ENCODE data around the gene PRKCA.

The PRKCA gene

DNA sequence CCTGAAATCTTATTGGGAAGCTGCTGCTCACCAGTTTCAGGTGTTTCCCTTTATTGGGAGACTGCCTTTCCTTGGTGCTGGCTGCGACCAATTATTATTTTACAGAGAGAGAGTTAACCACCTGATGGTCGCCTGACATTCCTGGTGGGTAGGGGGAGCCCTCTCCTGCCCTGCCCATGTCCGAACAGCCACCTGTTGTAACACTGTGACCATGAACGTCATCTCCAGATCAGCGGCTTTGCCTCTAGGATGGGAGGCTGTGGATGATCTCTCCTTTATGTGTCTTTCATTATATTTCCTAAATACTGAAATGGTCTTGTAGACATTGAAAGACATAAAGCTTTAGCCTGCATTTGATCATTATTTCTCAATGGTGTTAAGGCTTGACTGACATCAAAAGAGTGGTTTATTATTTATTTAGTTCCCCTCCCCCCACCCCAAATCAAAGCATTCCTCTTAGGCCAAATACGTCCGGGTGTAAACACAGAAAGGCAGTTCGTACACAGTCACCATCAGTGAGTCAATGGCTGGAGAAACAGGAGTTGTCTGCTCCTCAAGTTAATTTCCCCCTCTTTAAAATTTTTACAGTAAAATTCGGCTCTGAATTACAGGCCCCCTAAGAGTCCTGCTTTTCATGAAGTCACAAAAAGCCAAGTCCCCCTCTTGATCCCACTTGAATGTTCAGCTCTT, 474.7 kb downstream of the PRKCA start:
- no peak for DNase-seq (ENCODE audit: low spot score)

DNA sequence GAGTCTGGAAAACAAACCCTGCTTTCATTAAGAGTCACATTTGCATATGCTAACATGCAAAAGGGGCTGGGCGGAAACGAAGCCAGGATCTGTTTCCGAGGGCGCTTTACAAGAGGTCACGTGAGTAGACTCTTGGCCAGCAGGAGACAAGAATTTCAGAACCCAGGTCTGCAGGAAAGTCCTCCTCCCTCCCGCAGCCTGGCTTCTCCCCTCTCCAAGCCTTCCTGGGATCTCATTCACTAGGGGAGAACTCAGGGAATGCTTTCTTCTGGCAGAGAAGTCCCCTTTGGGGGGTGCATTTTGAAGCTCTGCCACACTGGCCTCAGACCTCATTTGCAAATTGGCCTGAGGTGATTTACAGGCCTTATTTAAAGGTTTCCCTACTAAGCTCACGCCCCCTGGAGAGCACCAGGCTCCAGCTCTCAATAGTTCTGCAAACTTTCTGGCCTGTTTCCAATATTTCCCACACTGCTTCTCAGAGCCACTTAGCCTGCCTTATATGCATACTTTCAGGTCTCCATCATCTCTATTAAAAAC, 475.3 kb downstream of the PRKCA start:
- DNase-seq (ENCODE audit: low spot score), result no peak

DNA sequence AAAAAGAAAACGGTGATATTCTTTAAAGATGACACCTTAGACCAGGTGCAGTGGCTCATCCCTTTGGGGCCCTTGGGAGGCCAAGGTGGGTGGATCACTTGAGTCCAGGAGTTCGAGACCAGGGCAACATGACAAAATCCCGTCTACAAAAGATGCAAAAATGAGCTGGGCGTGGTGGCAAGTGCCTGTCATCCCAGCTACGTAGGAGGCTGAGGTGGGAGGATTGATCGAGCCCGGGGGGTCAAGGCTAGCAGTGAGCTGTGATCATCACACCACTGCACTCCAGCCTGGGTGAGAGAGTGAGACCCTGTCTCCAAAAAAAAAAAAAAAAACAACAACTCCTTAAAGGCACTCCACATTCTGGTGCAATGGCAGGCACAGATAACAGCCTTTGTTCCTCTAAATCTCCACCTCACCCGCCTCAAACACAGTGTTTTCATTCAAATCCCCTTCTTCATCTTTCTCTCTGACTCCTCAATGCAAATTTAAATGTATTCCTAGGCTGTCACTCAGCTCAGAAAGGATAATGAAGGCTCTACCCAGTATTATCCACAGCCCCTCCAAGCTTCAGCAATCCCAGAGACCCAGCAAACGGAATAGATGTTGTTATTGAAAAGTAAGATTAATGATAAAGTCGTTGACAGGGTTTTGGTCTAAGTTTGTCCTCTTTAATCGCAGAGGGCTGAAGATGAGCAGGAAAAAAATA, 476.3 kb downstream of the PRKCA start:
- DNase-seq (ENCODE audit: low spot score), result no peak

DNA sequence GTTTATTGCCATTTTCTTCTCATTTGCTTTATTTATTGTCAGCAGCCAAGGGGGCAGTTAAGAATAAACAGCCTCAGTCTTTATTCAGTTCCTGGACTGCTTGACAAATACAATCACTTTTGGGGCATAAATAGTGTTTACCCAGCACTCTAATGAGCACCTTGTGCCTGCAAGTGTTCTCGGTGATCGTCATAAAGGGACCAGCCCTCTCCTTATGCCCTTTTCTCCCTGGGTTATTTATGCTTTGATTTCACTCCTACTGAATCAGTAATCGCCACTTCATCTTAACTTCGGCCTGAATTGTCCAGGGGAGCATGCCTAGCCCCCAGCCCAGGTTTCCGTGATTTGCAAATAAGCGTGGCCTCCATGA, 476.8 kb downstream of the PRKCA start:
- DNase-seq (ENCODE audit: low spot score), result no peak

DNA sequence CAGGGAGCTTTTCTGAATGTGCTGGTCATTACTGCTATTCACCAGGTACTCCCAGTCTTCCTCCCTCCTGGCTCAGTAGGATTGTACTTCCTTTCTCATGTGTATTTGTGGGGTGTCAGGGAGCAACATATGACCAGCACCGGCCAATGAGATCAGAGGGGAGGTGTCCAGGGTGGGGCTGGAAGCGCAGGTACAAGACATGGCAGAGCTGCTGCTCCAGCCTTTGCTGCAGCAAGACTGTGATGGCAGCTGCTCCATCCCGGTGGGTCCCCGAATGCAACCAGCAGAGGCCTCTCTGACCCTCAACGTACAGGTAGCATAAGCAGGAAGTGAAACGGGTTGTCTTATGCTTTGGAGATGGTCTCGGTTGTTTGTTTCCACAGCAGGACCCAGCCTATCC, 478.7 kb downstream of the PRKCA start:
- DNase-seq (ENCODE audit: low spot score), result no peak

DNA sequence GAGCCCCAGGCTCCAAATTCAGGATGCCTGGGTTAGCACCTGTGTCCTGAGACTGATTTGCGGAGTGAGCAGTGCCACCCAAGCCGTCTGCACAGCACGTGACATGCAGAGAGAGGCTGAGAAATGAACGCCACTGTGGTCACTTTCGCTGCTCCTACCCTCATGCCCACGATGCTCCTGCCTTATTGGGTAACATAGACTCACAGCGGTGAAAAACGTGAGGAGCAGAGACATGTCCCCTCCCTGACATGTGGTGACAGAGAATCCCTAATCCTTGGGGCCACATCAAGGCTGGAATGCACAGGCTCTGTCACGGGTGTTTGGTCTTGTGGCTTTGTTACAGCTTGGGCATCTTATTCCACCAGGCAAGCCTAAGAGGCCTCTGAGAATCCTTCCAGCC, 480.4 kb downstream of the PRKCA start:
- no peak for DNase-seq (ENCODE audit: low spot score)

DNA sequence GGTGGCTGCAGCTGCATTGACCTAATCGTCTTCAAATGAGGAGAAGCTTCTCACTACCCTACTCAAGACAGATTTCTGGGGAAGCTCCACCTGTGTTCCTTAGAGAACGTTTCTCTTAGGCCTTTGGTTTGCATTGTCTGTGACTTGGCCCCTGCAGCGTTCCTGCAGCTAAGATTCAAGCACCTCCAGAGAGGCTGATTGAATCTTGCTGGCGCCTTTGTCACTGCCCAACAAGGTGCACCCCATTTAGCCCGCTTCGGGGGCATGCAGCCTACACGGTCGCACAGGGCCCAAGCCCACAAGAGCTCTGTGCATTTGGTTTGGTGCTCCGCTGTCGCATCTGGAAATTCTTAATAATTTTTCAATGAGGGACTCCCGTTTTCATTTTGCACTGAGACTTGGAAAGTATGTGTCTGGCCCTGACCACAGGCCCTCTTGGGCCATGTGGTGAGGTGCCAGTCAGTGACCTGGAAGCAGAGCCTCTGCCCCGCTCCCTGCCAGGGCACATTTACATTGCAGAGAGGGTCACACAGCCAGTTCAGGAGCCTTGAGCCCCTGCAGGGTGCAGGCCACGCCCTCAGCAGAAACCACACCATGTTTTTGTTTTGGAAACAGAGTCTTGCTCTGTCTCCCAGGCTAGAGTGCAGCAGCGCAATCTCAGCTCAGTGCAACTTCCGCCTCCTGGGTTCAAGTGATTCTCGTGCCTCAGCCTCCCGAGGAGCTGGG, 481.4 kb downstream of the PRKCA start:
- no peak for DNase-seq (ENCODE audit: low spot score)

DNA sequence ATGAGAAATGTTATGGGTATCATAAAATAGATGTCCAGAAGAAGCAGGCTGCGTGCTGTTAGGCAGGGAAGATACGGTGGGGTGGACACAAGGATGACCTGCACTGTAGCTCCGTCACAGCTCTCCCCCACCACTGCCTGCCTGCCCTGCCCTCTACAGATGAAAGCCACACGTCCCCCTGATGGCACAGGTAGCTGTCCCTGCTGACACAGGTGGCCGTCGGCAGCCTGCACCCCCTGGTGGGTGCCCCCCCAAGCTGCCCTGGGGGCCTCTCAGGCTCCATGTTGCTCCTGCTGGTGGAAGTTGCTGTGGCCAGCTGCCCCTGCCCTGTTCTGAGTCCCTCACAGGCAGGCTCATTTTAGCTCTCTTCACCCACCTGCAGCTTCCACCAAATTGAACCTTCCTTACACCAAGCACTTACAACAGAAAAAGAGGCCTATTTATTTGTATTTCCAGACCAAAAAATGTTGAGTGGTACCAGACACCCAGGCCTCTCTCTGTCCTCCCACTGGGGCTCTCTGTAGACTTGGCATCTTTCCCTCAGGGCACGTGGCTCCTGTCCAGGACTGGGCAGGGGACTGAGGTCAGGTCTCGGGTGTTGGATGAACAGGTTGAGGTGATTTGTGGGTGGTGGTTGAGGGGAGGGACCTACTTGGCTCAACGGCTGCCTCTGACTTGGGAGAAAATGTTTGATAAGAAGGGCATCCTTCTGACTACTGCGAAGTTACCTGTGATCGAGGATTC, 482.4 kb downstream of the PRKCA start:
- DNase-seq (ENCODE audit: low spot score), result no peak

DNA sequence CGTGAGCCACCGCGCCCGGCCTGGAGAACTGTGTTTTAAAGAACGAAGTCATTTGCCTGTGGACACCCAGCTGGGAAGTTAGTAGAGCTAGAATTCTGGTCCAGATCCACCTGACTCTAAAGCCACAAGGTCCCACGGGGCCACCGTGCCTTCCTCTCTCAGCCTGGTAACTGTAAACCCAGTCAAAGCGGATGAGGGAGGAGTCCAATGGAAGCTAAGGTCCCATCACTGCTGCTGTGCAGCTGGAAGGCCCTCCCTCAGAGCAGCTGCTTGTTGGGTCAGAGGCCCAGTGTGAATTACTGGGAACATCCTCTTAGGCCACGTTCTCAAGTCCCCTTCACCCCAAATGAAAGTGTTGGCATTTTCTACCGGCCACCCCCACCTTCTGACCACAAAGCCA, 483.7 kb downstream of the PRKCA start:
- DNase-seq (ENCODE audit: low spot score), result no peak

DNA sequence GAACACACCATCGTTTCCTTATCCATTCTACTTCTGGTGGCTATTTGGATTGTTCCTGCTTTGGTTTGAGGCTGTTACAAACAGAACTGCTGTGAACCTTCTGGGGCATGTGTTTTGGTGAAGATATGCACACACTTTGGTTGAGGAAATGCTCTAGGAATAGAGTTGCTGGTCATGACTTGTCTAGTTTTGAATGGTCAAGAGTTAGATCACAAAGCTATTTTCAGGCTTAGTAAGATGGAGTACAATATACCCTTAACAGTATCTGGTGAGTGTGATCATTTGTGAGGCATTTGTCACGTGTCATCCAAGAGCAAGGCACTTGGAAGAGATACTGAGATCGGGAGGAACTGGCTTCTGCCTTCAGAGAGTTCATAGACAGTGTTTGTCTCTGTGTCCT, 485.5 kb downstream of the PRKCA start:
- DNase-seq (ENCODE audit: low spot score), result no peak

DNA sequence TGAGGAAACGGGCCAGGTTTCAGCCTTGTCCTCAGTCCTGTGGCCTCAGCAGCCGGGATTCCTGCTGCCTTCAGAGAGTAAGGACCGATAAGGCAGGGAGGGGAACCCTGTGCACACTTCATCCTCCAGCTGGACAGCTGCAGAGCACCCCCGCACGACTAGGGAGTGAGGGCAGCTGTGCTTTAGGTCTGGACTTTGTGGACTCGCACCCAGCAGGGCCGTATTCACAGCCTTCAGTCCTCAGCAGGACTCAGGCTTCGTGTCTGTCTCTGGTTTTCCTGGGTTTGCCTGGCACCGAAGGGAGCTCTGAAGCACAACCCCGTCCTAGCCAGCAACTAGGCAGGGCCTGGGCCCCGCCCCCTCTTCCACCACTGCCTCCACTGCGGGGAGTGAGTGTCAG, 486.7 kb downstream of the PRKCA start:
- no peak for DNase-seq (ENCODE audit: low spot score)

DNA sequence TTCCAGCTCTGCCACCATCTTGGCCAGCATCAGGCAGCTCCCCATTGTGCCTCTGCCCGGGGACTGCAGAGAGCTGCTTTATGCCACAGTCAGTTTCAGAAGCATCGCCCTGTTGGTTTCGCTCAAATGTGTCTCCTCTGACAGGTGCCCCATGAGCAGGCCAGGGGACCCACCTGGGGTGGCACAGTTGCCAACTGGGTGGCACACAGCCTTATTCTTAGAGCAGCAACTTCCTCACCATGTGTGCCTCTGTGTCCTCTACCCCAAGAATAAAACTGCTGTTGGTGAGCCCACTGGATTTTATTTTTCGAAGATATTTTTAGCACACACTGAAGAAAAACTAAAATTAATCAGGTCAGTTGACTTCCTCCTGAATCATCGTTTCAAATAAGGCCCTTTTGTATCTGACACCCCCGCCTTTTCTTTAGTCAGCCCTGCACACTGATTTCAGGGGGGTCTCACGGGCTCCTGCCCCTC, 487.6 kb downstream of the PRKCA start:
- no peak for DNase-seq (ENCODE audit: low spot score)

DNA sequence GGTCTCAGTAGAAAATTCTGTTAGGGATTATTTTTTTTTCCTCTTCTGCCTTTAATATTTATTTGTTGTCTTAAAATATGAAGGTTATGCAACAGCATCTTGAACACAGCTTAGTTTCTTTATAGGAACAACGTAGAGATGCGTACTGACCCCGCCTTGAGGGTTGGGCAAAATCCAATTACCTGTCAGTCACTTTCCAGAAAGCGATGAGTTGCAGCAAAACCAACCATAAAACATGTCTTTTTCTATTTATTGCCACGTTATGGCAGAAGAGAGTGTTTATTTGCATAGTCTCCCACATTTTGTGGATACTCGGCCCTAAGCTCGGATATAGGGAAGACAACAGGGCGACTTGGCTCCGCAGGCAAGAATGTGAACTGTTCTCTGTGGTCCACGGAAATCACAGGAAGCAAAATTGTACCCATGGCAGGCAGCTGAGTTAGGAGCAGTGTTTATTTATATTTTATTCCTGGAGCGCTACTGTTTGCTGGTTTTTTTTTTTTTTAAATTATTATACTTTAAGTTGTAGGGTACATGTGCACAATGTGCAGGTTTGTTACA, 488.2 kb downstream of the PRKCA start:
- DNase-seq (ENCODE audit: low spot score), result no peak

DNA sequence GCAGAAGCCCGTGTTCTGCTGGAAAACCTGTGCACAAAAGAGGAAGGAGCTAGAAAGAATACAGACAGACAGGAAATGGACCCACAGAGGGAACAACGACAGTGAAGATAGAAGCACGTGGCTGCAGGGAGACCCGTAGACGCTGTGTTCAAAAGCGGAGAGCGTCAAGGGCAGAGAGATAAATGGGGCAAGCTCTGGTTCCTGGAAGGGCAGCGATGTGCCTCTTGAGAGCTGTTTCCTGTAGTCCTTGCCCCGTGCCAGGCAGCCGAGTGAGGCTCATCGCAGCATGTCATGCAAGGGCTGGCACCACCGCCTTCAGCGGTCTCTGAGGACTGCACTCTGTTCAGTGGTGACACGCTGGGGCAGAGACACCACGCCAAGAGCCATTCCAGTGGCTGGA, 488.9 kb downstream of the PRKCA start:
- no peak for DNase-seq (ENCODE audit: low spot score)

DNA sequence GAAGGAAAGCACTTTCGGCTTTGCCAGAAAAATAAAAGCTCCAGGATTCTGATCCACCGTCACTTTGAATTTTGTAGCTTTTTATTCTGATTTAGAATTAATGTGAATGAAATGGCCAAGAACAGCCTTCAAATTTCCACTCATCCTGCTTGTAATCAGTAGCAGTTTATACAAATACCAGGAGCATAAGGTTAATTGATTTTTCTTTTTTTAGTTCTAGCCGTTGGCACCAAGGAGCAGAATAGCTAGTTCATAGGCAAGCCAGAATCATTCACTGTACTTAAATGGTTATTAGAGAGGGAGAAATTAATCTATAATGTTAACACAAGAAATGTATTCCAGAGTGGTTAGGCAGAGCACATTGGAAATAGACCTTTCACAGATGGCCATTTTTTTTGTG, 491.4 kb downstream of the PRKCA start:
- DNase-seq (ENCODE audit: low spot score), result no peak

DNA sequence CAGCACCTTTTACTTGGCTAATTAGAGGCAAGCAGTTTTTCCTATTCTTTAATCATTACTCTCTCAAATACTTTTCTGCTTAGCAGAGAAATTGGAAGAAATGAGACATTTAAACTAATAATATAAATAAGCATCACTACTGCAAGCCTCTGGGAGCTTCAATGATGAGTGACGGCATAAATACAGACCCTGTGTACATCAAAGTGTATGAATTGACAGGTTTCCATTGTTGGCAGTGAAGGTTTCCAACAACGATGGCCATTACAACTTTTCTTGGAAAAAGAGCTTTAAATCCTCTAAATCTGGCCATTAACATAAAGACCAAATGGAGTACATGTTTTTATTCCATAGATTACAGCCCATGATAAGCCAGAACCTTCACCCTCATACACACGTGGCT, 493.1 kb downstream of the PRKCA start:
- no peak for DNase-seq (ENCODE audit: low spot score)

DNA sequence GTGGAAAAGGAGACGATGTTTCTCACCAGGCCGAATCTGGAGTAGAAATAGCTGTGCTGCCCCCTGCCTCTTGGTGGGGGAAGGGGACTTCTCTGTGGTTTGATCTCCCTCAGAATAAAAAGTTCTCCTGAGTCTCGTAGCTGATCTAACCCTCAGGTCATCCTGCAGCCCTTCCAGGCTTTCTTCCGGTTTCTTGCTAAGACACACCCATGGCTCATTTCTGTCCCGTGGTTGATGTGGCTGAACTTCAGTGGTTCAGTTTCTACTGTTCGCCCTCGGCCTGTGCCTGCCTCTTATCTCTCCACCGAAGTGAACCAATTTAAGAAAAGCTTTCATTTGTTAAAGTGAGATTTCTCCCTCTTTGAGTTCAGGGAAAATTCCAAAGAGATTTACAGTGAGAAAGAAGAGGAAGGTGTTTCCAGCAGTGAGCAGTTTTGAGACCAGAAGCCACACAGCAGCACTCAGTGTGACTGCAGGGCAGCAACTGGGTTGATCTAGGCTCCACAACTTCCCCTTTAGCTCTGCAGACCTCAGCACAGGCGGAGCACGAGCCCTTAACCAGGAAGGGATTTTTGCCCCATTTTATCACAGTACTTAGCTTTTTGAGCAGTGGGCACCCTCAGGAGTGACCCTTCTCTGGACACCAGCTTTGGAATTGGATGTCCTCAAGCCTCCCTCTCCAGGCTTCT, 497.6 kb downstream of the PRKCA start:
- no peak for DNase-seq (ENCODE audit: low spot score)

DNA sequence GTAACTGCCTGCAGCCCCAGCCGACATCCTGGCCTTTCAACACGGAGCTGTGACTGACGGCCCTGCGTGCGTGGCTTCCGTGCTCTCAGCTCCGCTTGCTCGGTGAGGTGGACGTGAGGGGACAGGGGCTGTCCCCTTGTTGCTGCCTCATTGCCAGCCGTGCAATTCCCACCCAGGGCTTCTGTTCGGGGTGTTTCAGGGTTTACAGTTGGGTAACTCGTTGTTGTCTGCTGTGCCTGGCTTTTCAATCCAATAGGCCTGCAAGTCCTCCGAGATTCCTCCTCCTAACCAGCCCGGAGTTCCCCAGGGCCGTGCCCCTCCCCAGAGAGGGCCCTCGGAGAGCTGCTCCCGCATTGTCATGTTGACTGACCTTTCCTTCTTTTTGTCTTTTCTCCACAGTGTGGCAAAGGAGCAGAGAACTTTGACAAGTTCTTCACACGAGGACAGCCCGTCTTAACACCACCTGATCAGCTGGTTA, 501.1 kb downstream of the PRKCA start:
- DNase-seq (ENCODE audit: low spot score), result no peak

DNA sequence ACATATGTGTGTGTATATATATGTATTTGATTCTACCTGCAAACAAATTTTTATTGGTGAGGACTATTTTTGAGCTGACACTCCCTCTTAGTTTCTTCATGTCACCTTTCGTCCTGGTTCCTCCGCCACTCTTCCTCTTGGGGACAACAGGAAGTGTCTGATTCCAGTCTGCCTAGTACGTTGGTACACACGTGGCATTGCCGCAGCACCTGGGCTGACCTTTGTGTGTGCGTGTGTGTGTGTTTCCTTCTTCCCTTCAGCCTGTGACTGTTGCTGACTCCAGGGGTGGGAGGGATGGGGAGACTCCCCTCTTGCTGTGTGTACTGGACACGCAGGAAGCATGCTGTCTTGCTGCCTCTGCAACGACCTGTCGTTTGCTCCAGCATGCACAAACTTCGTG, 503.2 kb downstream of the PRKCA start:
- DNase-seq (ENCODE audit: low spot score), result no peak

DNA sequence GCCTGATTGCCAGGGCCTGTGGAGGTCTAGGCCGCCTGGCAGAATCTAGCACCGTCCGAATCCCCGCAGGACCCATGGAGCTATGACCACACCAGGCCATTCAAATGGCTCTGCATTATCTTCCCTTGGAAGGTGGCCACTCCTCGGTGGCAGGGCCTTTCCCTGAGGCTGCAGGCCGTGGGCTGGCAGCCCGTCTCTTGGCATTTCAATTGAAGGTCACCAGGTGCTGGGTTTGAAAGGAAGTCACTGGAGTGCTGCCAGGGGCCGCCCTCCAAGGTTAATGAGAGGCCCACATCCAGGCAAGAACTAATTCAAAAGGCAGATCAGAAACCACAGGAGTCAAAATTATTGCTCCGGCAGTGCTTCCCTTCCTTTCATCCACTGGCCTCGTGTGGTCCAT, 504.8 kb downstream of the PRKCA start:
- DNase-seq (ENCODE audit: low spot score), result no peak

DNA sequence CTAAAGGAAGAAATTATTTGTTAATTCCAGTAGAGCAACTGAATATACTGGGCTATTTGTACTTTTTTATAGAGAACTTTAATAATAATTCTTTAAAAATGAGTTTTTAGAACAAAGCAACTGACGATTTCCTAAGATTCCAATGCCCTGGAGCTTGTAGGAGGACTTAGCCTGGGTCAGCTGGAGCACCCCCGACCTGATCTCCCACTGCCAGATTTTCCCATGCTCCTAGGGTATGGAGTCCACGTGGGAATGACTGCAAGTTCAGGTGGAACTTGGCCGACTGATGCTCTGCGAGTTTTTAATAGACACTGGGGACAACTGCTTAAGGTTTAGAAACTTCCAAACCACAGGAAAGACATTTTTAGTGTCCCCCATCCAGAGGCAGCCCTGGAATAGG, 507.0 kb downstream of the PRKCA start:
- DNase-seq (ENCODE audit: low spot score), result no peak

Measured in HuH-7.5 (cell line).